HG03095 (cell line): ENCODE measurements around the gene TBCEL.
"Not testable (repeated sequence)": the region's sequence is repeated elsewhere in the genome, so short reads cannot be mapped to it uniquely, and the experiment has no call there.

ENCODE experiments used
- ATAC-seq: cut with Tn5 transposase; IDR thresholded peaks from one replicate; pipeline ENCODE4 v1.9.1; 2021; ENCODE audit warnings: moderate library complexity; ENCODE audit not compliant: unreplicated experiment

TBCEL gene, protein sequence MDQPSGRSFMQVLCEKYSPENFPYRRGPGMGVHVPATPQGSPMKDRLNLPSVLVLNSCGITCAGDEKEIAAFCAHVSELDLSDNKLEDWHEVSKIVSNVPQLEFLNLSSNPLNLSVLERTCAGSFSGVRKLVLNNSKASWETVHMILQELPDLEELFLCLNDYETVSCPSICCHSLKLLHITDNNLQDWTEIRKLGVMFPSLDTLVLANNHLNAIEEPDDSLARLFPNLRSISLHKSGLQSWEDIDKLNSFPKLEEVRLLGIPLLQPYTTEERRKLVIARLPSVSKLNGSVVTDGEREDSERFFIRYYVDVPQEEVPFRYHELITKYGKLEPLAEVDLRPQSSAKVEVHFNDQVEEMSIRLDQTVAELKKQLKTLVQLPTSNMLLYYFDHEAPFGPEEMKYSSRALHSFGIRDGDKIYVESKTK

DNA sequence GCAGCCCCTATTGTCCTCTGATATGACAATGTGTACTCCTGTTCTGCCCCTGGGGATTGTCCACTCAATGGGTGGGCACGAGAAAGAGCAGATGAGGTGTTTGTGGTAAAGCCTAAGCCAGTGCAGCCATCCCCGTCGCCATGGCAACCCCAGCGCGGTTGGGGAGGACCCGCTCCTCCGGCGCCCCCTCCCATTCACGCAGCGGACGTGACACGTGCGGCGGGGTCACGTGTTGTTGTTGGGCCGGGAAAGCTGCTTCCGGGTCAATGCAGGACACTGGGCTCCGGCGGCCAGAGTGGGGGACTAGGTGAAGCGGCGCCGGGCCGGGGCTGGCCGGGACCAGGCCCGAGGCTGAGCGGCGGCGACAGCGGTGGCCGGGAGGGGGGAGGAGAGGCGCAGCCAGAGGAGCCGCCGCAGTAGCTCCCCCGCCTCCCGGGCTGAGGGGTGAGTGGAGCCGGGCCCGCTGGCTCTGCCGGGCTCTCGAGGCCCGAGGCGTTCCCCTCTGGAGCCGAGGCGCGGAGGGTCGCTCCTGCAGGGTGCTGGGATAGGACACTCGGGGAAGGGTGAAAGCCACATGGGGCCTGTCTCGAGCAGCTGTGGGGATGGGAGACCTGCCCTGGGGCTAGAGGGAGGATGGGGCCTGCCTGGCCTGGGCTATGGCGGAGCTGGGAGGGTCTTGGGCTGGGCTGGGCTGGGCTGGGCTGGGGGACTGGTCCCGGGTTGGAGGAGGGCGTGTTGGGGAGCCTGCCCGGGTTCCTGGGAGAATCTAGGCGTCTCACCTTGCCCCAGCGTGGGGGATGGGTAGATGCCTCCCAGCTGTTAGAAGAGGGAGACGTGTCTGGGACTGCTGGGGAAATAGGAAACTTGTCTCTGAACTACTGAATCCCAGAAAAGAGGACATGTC, at the start of gene TBCEL:
Gene TBCEL (plus strand): TSS at position 255 of the 904 bp plus-strand sequence. CDS start 21,589 bp downstream, outside the sequence.
- peak; percentile 95 for ATAC-seq

DNA sequence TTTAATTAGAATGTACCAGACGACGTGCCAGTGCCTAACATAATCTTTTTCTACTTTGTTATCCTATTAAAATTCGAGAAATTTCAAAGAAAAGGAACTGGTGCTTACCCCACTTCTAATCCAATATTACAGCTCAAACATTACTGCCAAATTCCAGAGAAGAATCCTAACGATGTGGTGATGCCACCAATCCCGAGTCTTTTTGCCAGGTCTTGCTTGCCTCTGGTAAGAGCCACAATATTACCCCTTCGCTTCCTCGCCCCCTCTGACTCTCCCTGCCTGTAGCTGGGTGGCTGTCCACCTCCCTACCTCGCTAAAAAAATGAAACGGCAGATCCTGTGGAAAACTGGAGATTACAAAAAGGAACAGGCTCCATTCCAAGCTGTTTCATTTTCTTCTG, 49.4 kb upstream of the TBCEL start:
- ATAC-seq, result no peak

DNA sequence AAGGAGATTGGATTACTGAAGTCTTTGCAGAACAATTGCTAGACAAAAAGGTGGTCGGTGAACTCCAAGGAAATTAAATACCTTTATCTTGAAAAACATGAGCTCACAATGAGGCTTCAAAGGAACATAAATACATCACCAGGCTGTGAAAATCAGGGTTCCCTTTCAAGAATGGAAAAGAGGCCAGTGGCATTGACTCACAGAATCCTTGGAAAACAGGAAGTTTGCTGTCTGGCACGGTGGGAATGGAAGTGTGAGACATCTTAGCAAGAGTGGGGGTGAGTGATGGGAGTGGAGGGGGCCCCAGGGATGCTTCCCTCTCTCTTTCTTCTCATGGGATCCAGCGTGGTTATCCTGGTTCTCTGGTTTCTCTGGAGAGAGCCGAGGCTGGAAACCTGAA, 48.9 kb upstream of the TBCEL start:
- ATAC-seq, result no peak

DNA sequence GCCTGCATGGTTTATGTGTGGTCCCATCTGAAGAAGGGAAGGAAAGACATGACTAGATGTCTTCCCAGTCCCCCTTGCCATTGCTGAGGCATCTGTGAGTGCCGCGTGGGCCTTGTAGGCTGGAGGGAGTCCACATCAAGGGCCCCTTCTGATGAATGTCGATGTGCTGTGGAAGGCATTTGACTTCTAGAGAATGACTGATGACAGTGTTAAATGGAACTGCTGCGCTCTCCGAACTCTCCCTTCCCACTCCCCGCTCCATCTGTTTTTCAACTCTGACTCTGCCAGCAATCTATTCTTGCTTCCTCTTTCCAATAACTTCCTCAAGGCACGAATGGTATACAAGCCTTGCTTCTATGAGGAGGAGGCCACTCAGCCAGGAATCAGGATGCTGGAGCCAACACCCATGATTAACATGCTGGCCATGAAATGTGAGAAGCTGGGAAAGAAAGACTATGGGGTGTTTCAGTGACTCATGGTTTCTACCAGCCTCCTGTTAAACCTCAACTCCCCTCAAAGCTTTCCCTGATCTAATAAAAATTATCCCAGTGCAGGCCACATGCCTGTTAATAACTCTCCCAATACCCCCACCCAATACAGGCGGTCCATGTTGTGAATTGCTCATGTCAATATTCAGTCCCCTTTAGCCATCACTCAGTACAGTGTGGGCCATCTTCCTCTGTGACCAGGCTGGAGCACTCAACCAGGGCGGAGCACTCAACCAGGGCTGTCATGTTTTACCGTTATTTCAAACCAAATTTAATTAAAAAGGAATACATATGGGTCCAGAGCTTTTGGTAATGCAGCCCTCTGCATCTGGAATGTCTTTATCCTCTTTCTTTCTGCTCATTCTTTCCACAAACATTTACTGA, 46.4 kb upstream of the TBCEL start:
- ATAC-seq, result no peak

DNA sequence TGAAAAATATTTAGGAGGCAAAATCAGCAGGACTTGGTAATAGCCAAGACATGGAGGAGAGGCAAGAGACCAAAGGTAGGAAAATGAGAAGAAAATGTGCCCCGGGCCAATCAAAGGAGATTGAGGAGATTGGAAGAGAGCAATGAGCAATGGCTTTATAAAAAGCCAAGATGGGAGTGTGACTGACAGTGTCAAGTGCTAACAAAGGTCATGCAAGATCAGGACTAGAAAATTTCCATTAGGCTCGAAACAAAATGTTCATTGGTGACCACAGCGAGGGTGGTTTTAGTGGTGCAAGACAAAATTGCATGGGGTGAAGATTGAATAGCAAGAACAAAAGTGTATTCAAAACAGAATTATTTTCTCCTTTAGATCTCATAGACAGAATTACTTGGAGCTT, 45.2 kb upstream of the TBCEL start:
- no peak for ATAC-seq

DNA sequence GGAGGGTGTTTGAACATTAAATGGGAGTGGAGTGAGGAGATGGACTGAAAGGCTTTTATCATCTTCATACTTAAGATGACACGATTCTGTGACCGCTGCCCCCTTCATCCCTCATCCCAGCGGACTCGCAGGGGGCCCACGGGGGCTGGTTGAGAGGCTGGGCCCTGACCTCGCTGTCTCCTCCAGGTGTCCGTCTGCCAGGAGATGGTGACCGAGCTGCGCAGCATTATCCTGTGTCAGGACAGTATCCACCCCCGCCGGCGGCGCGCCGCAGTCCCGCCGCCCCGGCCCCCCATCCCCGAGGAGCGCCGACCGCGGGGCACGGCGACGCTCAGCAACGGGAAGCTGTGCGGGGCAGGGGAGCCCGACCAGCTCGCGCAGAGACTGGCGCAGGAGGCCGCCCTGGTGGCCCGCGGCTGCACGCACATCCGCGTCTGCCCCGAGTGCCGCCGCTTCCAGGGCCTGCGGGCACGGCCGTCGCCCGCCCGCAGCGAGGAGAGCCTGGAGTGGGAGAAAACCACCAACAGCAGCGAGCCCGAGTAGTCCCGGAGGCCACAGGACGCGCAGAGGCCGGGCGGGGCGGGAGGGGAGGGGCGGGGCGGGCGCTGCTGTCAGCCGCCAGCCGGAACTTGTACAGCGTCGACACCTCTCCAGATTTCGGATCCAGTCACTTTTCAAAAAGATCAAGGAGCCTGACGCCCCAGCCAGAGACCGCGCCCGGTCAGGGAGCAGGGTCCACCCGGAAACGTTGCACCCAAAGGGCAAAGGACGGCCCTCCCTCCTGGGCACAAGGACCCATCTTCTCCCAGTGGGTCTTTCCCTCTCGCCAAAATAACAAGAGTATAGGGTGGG, 38.0 kb upstream of the TBCEL start:
- ATAC-seq, result no peak

GRCh38 chr11:120988603-120989002, 35.3 kb upstream of the TBCEL start:
- ATAC-seq, result no peak

GRCh38 chr11:120991830-120992686, 31.8 kb upstream of the TBCEL start:
- no peak for ATAC-seq

- ATAC-seq, result no peak
Observed at GRCh38 chr11:120994091-120994859, 29.6 kb upstream of the TBCEL start.

DNA sequence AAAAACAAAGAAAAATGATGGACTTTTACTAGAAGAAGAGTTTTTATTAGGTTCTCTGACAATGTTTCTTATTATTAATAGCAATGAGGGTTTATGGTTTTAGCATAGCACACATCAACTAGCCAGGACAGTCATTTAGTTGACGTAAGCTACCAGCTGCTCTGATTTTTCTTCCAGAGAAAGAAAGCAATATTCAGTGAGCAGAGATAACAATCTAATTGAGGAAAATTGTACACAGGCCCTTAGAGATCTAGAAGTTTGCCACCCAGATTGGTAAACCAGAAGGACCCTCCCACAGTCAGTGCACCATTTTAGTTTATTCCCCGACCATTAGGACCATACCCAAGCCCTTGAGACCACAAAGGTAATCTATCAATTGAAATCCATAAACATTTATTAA, 28.7 kb upstream of the TBCEL start:
- no peak for ATAC-seq

- no peak for ATAC-seq
Observed at GRCh38 chr11:120996973-120997372, 26.9 kb upstream of the TBCEL start.

GRCh38 chr11:120998581-120998980, 25.3 kb upstream of the TBCEL start:
- no peak for ATAC-seq

GRCh38 chr11:121004206-121004840, 19.6 kb upstream of the TBCEL start:
- no peak for ATAC-seq

GRCh38 chr11:121006922-121007321, 17.0 kb upstream of the TBCEL start:
- ATAC-seq, result no peak

DNA sequence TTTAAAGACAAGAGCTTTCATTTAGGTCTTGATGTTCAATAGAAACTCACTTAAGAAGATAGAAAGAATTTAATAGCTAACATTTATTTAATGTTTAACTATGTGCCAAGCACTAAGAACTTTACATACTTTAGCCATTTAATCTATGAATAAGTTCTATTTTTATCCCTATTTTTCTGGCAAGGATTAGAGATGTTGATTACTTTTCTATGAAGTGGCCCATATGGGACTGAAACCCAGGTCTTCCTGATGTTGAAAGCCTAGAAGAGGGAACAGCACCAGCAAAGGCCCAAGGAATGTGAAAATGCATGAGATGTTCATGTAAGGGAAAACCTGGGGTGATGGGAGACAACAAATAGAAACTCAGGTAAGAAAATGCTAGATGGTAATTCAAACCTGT, 15.4 kb upstream of the TBCEL start:
- no peak for ATAC-seq

- ATAC-seq, result no peak
Observed at GRCh38 chr11:121012091-121012490, 11.8 kb upstream of the TBCEL start.

DNA sequence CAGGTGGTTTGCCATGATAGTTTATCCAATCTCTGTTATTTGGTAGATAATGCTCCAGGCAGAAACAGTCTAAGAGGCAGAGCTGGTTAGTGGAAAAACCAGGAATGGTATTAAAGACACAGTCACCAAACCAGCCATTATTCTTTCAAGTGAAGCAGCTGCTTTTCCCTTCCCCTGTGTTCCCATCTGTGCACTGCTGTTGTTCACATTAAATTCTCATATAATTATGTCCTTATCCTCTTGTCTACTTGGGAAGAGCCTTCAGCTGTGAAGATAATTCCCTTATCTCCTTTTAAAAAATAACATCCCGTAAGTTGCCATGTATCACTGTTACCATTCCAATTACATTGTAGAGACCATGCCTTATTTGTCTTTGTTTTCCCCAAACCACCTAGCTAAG, 5.2 kb upstream of the TBCEL start:
- no peak for ATAC-seq

GRCh38 chr11:121021718-121022117, 2.2 kb upstream of the TBCEL start:
- ATAC-seq, result not testable (repeated sequence)
